ENCODE data around the gene RAB40C. TPM values are rescaled to one million over a fixed set of nuclear protein-coding genes. Genes with fewer than 3 reads are reported as not detected.

Gene RAB40C
- total and polyA plus RNA-seq, 3 donors from 2014 or later, result 27.6 to 51.2 (median 47.9) TPM

DNA sequence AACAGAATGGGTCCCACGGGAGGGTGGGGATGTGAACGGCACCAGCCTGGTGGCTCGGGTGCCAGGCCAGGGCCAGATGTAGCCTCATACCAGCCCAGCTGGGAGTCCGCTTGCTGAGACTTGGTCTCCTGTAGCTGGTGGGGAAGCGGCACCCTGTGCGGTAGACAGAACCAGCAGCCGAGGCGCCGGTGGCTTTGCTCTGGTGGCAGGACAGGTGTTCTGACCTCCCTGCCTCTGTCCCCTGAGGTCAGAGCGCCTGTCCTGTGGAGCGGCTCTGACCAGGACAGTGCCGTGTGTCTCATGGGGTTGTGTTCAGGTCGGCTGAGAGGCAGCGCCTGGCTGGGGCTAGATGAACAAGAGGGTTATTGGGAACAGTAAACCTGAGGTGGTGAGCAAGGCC lies 20.1 kb downstream of the RAB40C start:
- Histone ChIP-seq H3K4me1 (no peaks in the 10 kb centered on the region), H3K36me3 (ENCODE audit: low read depth, missing control alignments) (no peaks in the 10 kb centered on the region), H3K27me3 (no peaks in the 10 kb centered on the region), H3K4me3 (no peak overlapping the region), H3K27ac (no peak overlapping the region), H3K9me3 (no peaks in the 10 kb centered on the region)
- intact Hi-C loops (cut with DNase I; ENCODE audit: low total_unique reads), result no loop called here
- TF ChIP-seq, protein P1, sequence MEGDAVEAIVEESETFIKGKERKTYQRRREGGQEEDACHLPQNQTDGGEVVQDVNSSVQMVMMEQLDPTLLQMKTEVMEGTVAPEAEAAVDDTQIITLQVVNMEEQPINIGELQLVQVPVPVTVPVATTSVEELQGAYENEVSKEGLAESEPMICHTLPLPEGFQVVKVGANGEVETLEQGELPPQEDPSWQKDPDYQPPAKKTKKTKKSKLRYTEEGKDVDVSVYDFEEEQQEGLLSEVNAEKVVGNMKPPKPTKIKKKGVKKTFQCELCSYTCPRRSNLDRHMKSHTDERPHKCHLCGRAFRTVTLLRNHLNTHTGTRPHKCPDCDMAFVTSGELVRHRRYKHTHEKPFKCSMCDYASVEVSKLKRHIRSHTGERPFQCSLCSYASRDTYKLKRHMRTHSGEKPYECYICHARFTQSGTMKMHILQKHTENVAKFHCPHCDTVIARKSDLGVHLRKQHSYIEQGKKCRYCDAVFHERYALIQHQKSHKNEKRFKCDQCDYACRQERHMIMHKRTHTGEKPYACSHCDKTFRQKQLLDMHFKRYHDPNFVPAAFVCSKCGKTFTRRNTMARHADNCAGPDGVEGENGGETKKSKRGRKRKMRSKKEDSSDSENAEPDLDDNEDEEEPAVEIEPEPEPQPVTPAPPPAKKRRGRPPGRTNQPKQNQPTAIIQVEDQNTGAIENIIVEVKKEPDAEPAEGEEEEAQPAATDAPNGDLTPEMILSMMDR (IDR thresholded peaks at IDR 0.05), result no peak
- TF ChIP-seq POLR2A (IDR thresholded peaks at IDR 0.05), result no peak
- WGBS, 2 donors, result 90 to 95% methylated on average over 9 to 14 of the region's 14 CpGs
- DNase-seq, result no peak

- WGBS, 2 donors, result 81 to 97% methylated on average over 7 to 27 of the region's 28 CpGs
- Histone ChIP-seq H3K9me3 (no peaks in the 10 kb centered on the region), H3K36me3 (ENCODE audit: low read depth, missing control alignments) (no peaks in the 10 kb centered on the region), H3K27ac (no peak overlapping the region), H3K4me3 (no peak overlapping the region), H3K27me3 (no peaks in the 10 kb centered on the region), H3K4me1 (no peaks in the 10 kb centered on the region)
- intact Hi-C loops (cut with DNase I; ENCODE audit: low total_unique reads), result no loop called here
- TF ChIP-seq POLR2A (IDR thresholded peaks at IDR 0.05), result no peak
- TF ChIP-seq, protein P1 (IDR thresholded peaks at IDR 0.05), result peak; percentile 27 to 51 (median 43)
- peak; percentile 50 for DNase-seq
Observed at GRCh38 chr16:610513-611381, 20.9 kb downstream of the RAB40C start.

DNA sequence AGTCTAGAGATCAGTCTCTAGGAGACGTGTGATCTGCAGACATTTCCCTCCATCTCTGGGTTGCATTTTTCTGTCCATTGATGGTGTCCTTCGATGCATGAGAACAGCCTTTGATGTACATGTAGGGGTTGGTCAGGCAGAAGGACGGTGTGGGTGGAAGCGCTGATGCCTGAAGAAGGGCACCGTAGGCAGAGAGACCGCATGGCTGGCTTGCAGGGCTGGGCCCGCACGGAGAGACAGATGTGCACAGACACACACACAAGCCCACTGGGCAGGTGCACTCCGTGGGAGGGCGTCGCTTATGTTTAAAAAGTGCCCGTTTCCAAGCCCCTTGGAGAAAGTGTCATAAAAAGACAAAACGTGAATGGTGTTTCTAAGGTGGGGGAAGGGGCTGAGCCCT lies 25.3 kb downstream of the RAB40C start:
- H3K27ac ChIP-seq, result no peak overlapping the region
- no peak overlapping the region for H3K4me3 ChIP-seq
- intact Hi-C loops (cut with DNase I; ENCODE audit: low total_unique reads), result no loop called here
- no peaks in the 10 kb centered on the region for H3K27me3 ChIP-seq
- no peaks in the 10 kb centered on the region for H3K9me3 ChIP-seq
- WGBS, 2 donors, result 91 to 92% methylated on average over 13 of the region's 13 CpGs
- no peak for DNase-seq
- no peaks in the 10 kb centered on the region for H3K36me3 ChIP-seq (ENCODE audit: low read depth, missing control alignments)
- TF ChIP-seq, protein P1 (IDR thresholded peaks at IDR 0.05), result no peak
- no peak for TF ChIP-seq POLR2A (IDR thresholded peaks at IDR 0.05)
- no peaks in the 10 kb centered on the region for H3K4me1 ChIP-seq

- no peaks in the 10 kb centered on the region for H3K27me3 ChIP-seq
- 96 to 97% methylated on average over 26 to 38 of the region's 39 CpGs for WGBS, 2 donors
- no peak overlapping the region for H3K27ac ChIP-seq
- peaks cover 4% of the 10 kb centered on the region for H3K4me1 ChIP-seq
- no peak overlapping the region for H3K4me3 ChIP-seq
- H3K36me3 ChIP-seq (ENCODE audit: low read depth, missing control alignments), result no peaks in the 10 kb centered on the region
- intact Hi-C loops (cut with DNase I; ENCODE audit: low total_unique reads), result no loop called here
- no peaks in the 10 kb centered on the region for H3K9me3 ChIP-seq
- DNase-seq, result no peak
- TF ChIP-seq, protein P1 (IDR thresholded peaks at IDR 0.05), result no peak
- no peak for TF ChIP-seq POLR2A (IDR thresholded peaks at IDR 0.05)
Observed at GRCh38 chr16:616733-617586, 27.1 kb downstream of the RAB40C start.
